HG03064 (cell line): Measurements from ENCODE around the gene P2RX5.
"Not testable (repeated sequence)": the region's sequence is repeated elsewhere in the genome, so short reads cannot be mapped to it uniquely, and the experiment has no call there.

ENCODE experiments used
- ATAC-seq: cut with Tn5 transposase; IDR thresholded peaks from one replicate; pipeline ENCODE4 v1.9.1; 2021; ENCODE audit warnings: low read depth; ENCODE audit not compliant: unreplicated experiment

P2RX5 gene

DNA sequence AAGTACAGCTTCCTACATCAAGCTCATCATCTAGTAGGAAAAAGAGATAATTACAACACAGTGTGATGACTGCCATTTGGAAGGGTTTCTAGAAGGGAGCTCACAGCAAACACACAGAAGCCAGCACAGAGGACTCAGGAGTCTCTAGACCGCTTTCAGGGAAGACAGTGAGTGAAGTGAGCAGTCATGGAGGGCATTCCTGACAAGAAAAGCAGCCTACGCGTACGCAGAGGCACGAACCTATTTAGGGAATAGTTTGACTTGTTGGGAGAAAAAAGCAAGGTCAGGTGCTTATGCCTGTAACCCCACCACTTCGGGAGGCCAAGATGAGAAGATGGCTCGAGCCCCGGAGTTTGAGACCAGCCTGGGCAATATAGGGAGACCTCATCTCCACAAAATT lies 19.3 kb upstream of the P2RX5 start:
- no peak for ATAC-seq

GRCh38 chr17:3712811-3713463 lies 17.0 kb upstream of the P2RX5 start:
- ATAC-seq: no peak

- peak; percentile 91 for ATAC-seq
Measured at GRCh38 chr17:3710951-3711383, 15.0 kb upstream of the P2RX5 start.

- ATAC-seq: no peak
Measured at GRCh38 chr17:3708366-3708765, 12.4 kb upstream of the P2RX5 start.

GRCh38 chr17:3705718-3705984 lies 9.7 kb upstream of the P2RX5 start:
- not testable (repeated sequence) for ATAC-seq

DNA sequence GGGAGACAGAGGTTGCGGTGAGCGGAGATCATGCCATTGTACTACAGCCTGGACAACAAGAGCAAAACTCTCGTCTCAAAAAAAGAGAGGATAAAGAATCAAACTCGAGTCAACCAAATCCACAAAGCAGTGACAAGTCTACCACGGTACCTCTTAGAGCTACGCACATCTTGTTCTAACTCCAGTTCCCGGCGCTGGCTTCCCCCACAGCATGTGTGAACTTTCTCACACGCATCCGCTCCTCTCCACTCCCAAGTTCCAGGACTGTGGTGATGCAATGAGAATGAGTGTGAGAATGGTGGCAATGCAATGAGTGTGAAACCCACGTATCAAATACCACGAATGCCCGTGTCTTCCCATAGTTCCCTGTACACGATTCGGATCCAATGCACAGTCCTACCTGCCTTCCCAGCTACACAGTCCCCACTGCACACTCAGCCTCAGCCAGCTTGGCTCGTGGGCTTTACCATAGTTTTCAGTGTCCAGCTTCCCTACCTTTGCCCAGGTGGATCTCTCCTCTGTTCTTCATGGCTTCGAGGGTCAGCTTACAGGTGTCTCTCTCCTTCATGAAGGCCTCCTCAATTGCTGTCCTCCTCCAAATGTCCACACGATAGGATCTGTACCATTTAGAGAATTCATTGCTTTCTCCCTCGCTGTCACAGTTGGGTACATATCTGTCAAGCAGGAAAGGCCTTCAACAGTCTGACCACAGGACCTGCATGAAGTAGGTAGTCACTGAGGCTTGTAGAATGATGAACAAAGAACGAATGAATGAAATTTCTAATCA lies 9.2 kb upstream of the P2RX5 start:
- no peak for ATAC-seq

GRCh38 chr17:3702041-3702539 lies 6.1 kb upstream of the P2RX5 start:
- ATAC-seq: not testable (repeated sequence)

DNA sequence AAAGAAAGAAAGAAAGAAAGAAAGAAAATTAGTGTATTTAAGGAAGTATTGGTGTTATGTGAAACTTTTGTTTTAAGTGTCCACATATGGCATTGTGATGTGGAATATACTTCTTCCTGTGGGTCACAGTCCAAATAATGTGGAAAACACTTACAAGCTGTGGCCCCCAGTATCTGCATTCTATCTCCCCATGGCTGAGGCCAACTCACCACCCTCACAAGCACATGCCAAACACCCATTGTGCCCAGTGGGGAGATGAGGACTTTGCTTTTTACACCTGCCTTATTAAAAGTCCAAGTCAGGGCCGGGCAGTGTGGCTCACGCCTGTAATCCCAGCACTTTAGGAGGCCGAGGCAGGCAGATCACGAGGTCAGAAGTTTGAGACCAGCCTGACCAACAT lies 4.0 kb upstream of the P2RX5 start:
- no peak for ATAC-seq

DNA sequence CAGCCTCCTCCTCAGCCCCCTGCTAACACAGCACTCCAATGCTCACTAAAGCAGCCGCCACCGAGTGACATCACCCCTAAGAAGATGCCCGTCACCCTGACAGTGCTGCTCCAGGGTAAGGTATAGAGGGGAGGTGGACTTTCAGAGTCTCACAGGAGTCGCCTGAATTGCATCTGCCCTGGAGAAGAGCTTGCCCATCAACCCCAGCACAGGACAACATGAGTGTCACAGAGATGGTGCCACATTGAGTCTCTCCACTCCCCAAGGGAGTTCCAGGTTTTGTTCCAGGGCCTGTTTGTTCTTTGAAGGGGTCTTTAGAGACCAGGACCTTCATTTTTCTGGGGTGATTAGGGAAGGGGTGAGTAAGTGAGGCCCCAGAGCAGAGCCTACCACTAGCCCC lies 2.2 kb upstream of the P2RX5 start:
- no peak for ATAC-seq

- ATAC-seq: no peak
Measured at GRCh38 chr17:3697103-3697476, 1.1 kb upstream of the P2RX5 start.

DNA sequence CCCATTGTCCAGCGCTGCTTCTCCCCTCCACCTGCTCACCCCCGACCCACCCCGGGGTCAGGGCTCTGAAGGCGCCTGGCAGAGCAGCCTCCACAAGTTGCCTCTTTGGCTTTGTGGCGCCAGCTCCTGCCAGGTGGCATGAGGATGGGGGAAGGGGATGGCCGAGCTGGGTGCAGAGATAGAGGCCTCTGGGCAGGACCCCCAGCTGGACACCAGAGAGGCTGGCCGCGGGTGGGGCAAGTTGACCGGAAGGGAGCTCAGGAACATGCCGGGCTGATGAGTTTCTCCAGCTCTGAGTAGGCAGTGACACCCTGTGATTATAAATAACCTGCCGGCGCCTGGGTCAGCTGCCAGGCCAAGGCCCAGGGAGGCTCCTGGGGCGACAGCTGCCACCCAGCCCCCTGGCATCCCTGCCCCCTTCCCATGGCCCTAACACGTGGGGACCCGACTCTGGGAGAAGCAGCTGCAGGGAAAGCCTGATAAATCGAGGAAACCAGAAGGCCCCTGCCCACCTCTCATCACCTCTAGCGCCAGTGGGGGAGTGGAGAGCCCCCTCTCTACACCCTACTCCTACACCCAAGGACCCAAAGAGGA lies 729 bp downstream of the P2RX5 start:
- no peak for ATAC-seq

- no peak for ATAC-seq
Measured at GRCh38 chr17:3693829-3694231, 2.1 kb downstream of the P2RX5 start.

DNA sequence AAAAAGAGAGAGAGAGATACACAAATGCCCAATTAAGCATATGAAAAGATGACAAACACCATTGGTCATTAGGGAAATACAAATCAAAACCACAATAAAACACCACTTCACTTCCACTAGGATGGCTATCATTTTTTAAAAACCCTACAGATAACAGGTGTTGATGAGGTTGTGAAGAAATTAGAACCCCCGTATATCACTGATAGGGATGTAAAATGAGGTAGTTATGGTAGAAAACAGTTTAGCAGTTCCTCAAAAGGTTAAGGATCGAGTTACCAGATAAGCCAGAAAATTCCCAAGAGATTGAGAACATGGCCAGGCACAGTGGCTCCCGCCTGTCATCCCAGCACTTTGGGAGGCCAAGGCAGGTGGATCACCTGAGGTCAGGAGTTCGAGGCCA lies 2.8 kb downstream of the P2RX5 start:
- no peak for ATAC-seq

GRCh38 chr17:3692346-3692745 lies 3.6 kb downstream of the P2RX5 start:
- no peak for ATAC-seq

- no peak for ATAC-seq
Measured at GRCh38 chr17:3691617-3692067, 4.3 kb downstream of the P2RX5 start.

DNA sequence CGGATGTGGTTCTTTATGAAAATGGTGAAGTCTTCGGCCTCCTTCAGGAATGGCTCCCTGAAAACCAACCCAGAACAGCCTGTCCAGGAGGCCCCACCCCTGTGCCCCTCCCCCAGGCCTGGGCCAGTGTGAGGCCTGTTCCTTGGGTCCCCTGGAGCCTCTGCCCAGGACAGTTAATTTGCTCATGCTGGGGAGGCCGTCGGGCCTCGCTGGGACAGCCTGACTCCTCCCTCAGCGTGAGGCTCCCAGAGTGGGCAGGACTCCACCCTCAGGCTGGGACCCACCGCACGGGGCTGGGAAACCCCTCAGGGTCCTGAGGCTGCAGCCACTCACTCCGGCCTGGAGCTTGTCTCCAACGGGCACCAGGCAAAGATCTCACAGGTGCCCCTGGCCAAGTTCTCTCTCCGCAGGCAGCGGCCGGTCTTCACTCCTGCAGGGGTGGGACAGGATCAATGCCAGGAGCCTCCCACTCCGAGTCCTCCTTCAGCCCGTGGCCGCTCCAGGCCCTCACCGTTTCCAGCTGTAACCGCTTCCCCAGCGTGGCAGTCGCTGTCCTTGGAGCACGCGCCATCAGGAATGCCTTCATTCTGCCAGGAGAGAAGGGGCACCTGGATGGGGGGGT lies 5.8 kb downstream of the P2RX5 start:
- no peak for ATAC-seq

DNA sequence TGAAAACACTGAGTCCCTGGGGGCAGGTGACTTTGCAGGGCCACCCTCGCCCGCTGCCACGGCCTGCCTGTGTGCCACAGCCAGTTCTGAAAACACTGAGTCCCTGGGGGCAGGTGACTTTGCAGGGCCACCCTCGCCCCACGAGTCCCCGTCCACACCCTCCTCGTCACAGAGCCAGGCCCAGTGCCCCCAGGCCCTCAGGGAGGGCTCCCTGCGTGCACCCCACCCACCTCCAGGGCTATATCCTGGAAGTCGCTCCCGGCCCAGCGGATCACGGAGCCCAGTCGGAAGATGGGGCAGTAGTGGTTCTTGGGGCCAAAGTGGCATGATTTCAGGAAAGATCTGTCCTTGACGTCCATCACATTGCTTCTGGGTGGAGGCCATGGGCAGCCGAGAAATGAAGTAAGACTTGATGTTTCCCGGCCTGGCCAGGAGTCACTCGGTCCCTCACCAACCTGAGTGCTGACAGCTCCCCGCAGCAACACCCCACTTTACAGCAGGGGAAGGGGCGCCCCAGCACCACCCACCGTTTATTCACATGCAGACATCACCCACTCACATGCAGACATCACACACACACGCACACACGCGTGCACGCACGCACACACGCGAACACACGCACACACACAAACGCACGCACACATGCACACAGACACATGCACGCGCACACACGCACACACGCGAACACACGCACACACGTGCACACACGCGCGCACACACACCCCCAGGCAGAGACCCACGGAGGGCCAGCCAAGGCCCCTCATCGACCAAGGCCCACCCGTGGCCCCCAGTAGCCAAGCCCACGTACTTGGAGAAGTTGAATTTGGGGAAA lies 6.5 kb downstream of the P2RX5 start:
- no peak for ATAC-seq

DNA sequence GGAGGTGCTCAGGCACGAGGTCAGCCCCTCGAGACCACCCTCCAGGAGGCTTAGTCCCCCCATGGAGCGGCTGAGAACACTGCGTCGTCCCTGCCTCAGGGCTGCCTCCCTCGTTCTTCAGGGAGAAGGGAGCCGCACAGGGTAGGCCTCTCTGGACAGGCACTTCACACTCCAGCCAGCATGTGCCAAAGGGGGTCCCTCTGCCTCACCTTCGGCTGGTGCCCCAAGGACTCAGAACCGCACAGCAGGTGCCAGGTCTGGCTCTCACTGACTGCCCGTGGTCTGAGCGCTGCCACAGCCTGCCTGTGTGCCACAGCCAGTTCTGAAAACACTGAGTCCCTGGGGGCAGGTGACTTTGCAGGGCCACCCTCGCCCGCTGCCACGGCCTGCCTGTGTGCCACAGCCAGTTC lies 7.1 kb downstream of the P2RX5 start:
- no peak for ATAC-seq

DNA sequence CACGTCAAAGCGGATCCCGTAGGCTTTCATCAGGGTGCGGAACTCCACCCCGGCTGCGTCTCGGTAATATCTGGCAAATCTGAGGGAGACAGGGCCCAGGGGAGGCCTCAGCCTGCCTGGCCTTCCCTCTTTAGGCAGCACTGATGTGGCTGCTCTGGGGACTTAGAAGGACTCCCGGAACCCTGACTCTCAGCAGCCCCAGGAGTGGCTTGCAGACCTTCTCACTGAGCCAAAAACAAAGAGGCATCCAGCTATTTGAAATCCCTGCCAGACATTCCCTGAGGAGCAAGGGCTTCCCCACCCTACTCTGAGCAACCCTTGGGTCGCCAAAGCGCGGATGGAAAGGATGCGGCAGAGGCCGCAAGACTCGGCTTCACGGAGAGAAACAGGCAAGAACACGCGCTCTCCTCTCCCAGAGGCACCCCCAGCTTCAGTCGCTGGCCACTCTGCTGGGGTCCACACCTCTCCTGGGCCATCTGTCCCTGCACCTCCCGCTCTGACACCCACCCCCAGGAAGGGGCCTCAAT lies 7.9 kb downstream of the P2RX5 start:
- ATAC-seq: no peak

- no peak for ATAC-seq
Measured at GRCh38 chr17:3685174-3685573, 10.8 kb downstream of the P2RX5 start.
